H9 (cell line): Measurements from ENCODE around the gene DNTT. TPM values are rescaled to one million over a fixed set of nuclear protein-coding genes. Genes with fewer than 3 reads are reported as not detected.

ENCODE experiments used
- DNase-seq: peaks from one replicate; pipeline ENCODE4 v3.0.0-alpha.2; 2017
- H2AFZ ChIP-seq: one replicate; pipeline ENCODE4 v1.6.1; 2013; ENCODE audit warnings: mild to moderate bottlenecking, low read length, control low read depth, moderate library complexity
- H2AK5ac ChIP-seq: 2 replicates; pipeline ENCODE4 v1.6.1; 2013; ENCODE audit warnings: low read length, control low read depth, mixed read lengths; ENCODE audit not compliant: insufficient read length
- H2BK120ac ChIP-seq: one replicate; pipeline ENCODE4 v1.6.1; 2013; ENCODE audit warnings: low read depth, mild to moderate bottlenecking, low read length, control low read depth, inconsistent platforms; ENCODE audit not compliant: poor library complexity, severe bottlenecking
- H2BK12ac ChIP-seq: 2 replicates; pipeline ENCODE4 v1.6.1; 2013; ENCODE audit warnings: low read length, control low read depth, mixed read lengths, low read depth; ENCODE audit not compliant: insufficient read length
- H2BK15ac ChIP-seq: 2 replicates; pipeline ENCODE4 v1.6.1; 2013; ENCODE audit warnings: low read depth, low read length, control low read depth
- H2BK20ac ChIP-seq: one replicate; pipeline ENCODE4 v1.6.1; 2013; ENCODE audit warnings: low read depth, mild to moderate bottlenecking, low read length, control low read depth, inconsistent platforms; ENCODE audit not compliant: poor library complexity, severe bottlenecking
- H2BK5ac ChIP-seq: 2 replicates; pipeline ENCODE4 v1.6.1; 2013; ENCODE audit warnings: low read length, control low read depth, mixed read lengths; ENCODE audit not compliant: insufficient read length
- H3K14ac ChIP-seq: 2 replicates; pipeline ENCODE4 v1.6.1; 2013; ENCODE audit warnings: low read length, control low read depth; ENCODE audit not compliant: insufficient read depth
- H3K18ac ChIP-seq: 2 replicates; pipeline ENCODE4 v1.6.1; 2013; ENCODE audit warnings: low read depth, mild to moderate bottlenecking, mixed read lengths, low read length, control low read depth; ENCODE audit not compliant: insufficient read length
- H3K23ac ChIP-seq: 2 replicates; pipeline ENCODE4 v1.6.1; 2013; ENCODE audit warnings: low read length, control low read depth, mixed read lengths, low read depth; ENCODE audit not compliant: insufficient read length
- H3K23me2 ChIP-seq: 2 replicates; pipeline ENCODE4 v1.6.1; 2013; ENCODE audit warnings: low read depth, mild to moderate bottlenecking, mixed read lengths, low read length, control low read depth; ENCODE audit not compliant: insufficient read length, poor library complexity, severe bottlenecking
- H3K27ac ChIP-seq: 2 replicates; pipeline ENCODE4 v1.5.1; 2013; ENCODE audit warnings: low read length, control low read depth, mixed read lengths, low read depth; ENCODE audit not compliant: insufficient read length
- H3K27me3 ChIP-seq: 2 replicates; pipeline ENCODE4 v1.6.1; 2013; ENCODE audit warnings: low read length, control low read depth, inconsistent platforms; ENCODE audit not compliant: insufficient read depth
- H3K4ac ChIP-seq: 2 replicates; pipeline ENCODE4 v1.6.1; 2013; ENCODE audit warnings: low read depth, mild to moderate bottlenecking, control low read depth, inconsistent platforms, low read length, moderate library complexity
- H3K4me1 ChIP-seq: 2 replicates; pipeline ENCODE4 v1.6.1; 2013; ENCODE audit warnings: low read length, control low read depth, inconsistent platforms; ENCODE audit not compliant: insufficient read depth
- H3K4me2 ChIP-seq: 2 replicates; pipeline ENCODE4 v1.6.1; 2013; ENCODE audit warnings: low read length, control low read depth, mixed read lengths; ENCODE audit not compliant: insufficient read length, insufficient read depth
- H3K56ac ChIP-seq: 2 replicates; pipeline ENCODE4 v1.6.1; 2013; ENCODE audit warnings: low read depth, mild to moderate bottlenecking, mixed read lengths, low read length, control low read depth; ENCODE audit not compliant: insufficient read length
- H3K79me1 ChIP-seq: 2 replicates; pipeline ENCODE4 v1.6.1; 2013; ENCODE audit warnings: low read depth, mild to moderate bottlenecking, moderate library complexity, low read length, control low read depth, inconsistent platforms; ENCODE audit not compliant: insufficient read depth, poor library complexity, severe bottlenecking
- H3K79me2 ChIP-seq: 2 replicates; pipeline ENCODE4 v1.6.1; 2013; ENCODE audit warnings: low read length, control low read depth, inconsistent platforms; ENCODE audit not compliant: insufficient read depth
- H3K9ac ChIP-seq: 2 replicates; pipeline ENCODE4 v1.6.1; 2013; ENCODE audit warnings: low read length, control low read depth, mixed read lengths; ENCODE audit not compliant: insufficient read length; ENCODE audit errors: extremely low read depth
- H3K9me3 ChIP-seq: one replicate; pipeline ENCODE4 v1.6.1; 2013; ENCODE audit warnings: low read depth, low read length, inconsistent platforms; ENCODE audit not compliant: control insufficient read depth
- H3T11ph ChIP-seq: one replicate; pipeline ENCODE4 v1.6.1; 2013; ENCODE audit warnings: mild to moderate bottlenecking, low read length, control low read depth, inconsistent platforms
- H4K20me1 ChIP-seq: one replicate; pipeline ENCODE4 v1.6.1; 2013; ENCODE audit not compliant: control insufficient read depth, insufficient read length, insufficient read depth
- H4K5ac ChIP-seq: 2 replicates; pipeline ENCODE4 v1.6.1; 2013; ENCODE audit warnings: low read depth, mild to moderate bottlenecking, mixed read lengths, low read length, control low read depth; ENCODE audit not compliant: insufficient read length
- H4K8ac ChIP-seq: replicated peaks from 2 replicates; pipeline ENCODE4 v1.6.1; 2013; ENCODE audit warnings: low read length, control low read depth, mixed read lengths, low read depth; ENCODE audit not compliant: insufficient read length
- H4K91ac ChIP-seq: 2 replicates; pipeline ENCODE4 v1.6.1; 2013; ENCODE audit warnings: low read depth, mild to moderate bottlenecking, moderate library complexity, mixed read lengths, low read length, control low read depth; ENCODE audit not compliant: insufficient read length
- H3K27ac Mint-ChIP-seq, 3 experiments: 2 replicates in 2 of 3; 3 replicates in 1 of 3; pipeline ENCODE4 v1.8.0; 2020 to 2021; ENCODE audit warnings: mixed read lengths in 3 of 3, mild to moderate bottlenecking in 1 of 3, moderate library complexity in 1 of 3
- H3K27me3 Mint-ChIP-seq: 2 replicates; pipeline ENCODE4 v1.8.0; 2021; ENCODE audit warnings: low read depth, mild to moderate bottlenecking, moderate library complexity, mixed read lengths
- H3K36me3 Mint-ChIP-seq, 3 experiments: 2 replicates in 2 of 3; 3 replicates in 1 of 3; pipeline ENCODE4 v1.8.0; 2020 to 2021; ENCODE audit warnings: low read depth in 3 of 3, mixed read lengths in 3 of 3; ENCODE audit not compliant: insufficient read depth in 1 of 3
- H3K4me1 Mint-ChIP-seq, 2 experiments: 2 replicates each; pipeline ENCODE4 v1.8.0; 2020; ENCODE audit warnings: mixed read lengths in 2 of 2
- H3K4me3 Mint-ChIP-seq, 2 experiments: 2 replicates in 1 of 2; 3 replicates in 1 of 2; pipeline ENCODE4 v1.8.0; 2020 to 2021; ENCODE audit warnings: mild to moderate bottlenecking in 2 of 2, mixed read lengths in 2 of 2, moderate library complexity in 1 of 2
- H3K9me3 Mint-ChIP-seq, 2 experiments: 2 replicates in 1 of 2; 3 replicates in 1 of 2; pipeline ENCODE4 v1.8.0; 2020; ENCODE audit warnings: mild to moderate bottlenecking in 2 of 2, mixed read lengths in 2 of 2, moderate library complexity in 1 of 2
- WGBS: extraction: QIAGEN DNeasy Blood & Tissue Kit; methylation state at CpG from one replicate; pipeline ENCODE4 v1.1.7; 2013; ENCODE audit warnings: missing lambda C conversion rate, low lambda C conversion rate, mixed read lengths; ENCODE audit not compliant: insufficient read length; ENCODE audit errors: extremely low coverage; 5-methylcytosine and 5-hydroxymethylcytosine counted together
- total RNA-seq: library from RNA; stranded (reverse); gene quantifications from 2 replicates; pipeline ENCODE4 v1.2.1, GENCODE V29; 2021
- TF ChIP-seq, protein P1 (sequence below): fragments of 200-600 bp; sonication (generic); conservative IDR thresholded peaks from 3 replicates; pipeline ENCODE4 v1.8.0; 2021; ENCODE audit warnings: antibody characterized with exemption, mild to moderate bottlenecking

DNTT gene
- total RNA-seq, 1 experiment from 2014 or later = not detected

DNA sequence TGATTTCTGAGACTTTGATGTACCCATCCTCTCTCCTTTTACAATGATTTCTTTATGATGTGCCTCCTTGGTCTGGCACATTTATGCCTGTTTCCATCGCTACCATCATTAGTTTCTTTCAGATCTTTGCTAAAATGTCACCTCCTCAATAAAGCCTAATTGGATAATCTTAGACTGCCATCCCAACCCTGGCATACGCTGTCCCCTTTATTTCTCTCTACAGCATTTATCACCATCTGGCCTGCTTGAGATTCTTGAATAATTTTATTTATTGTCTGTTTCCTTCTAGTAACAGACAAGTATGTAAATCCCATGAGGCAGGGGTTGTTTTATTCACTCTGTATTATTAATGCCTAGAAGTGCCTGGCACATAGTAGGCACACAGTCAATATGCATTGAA, 6.7 kb upstream of the DNTT start:
- Histone ChIP-seq H3K23me2 (no peaks in the 10 kb centered on the region), H3K4ac (no peak overlapping the region), H2AFZ (no peak overlapping the region), H3K56ac (no peak overlapping the region), H3K4me2 (no peak overlapping the region), H3K4me1 (peaks cover 2% of the 10 kb centered on the region; the same call in 1 of the 2 replicates), H4K91ac (no peak overlapping the region), H3K18ac (no peak overlapping the region), H3K79me1 (no peaks in the 10 kb centered on the region), H3K27ac (no peak overlapping the region), H3K9me3 (no peaks in the 10 kb centered on the region), H2BK15ac (no peak overlapping the region), H4K20me1 (no peaks in the 10 kb centered on the region), H3K79me2 (no peaks in the 10 kb centered on the region), H2BK5ac (no peak overlapping the region), H2BK12ac (no peak overlapping the region), H3K23ac (no peak overlapping the region), H3T11ph (no peak overlapping the region), H4K8ac (no peak overlapping the region), H3K9ac (no peak overlapping the region), H3K27me3 (no peaks in the 10 kb centered on the region), H4K5ac (no peak overlapping the region), H2BK20ac (no peak overlapping the region), H2AK5ac (no peak overlapping the region), H3K14ac (no peak overlapping the region), H2BK120ac (no peak overlapping the region)
- Mint-ChIP-seq H3K4me1 (peaks cover 9 to 16% of the 10 kb centered on the region in 2 experiments), H3K27ac (no peak overlapping the region), H3K27me3 (peaks cover 3% of the 10 kb centered on the region; the same call in 1 of the 2 replicates), H3K4me3 (no peak overlapping the region), H3K9me3 (no peaks in the 10 kb centered on the region), H3K36me3 (no peaks in the 10 kb centered on the region)
- no CpG with 5 or more reads among the region's 2 CpGs for WGBS
- TF ChIP-seq, protein P1, sequence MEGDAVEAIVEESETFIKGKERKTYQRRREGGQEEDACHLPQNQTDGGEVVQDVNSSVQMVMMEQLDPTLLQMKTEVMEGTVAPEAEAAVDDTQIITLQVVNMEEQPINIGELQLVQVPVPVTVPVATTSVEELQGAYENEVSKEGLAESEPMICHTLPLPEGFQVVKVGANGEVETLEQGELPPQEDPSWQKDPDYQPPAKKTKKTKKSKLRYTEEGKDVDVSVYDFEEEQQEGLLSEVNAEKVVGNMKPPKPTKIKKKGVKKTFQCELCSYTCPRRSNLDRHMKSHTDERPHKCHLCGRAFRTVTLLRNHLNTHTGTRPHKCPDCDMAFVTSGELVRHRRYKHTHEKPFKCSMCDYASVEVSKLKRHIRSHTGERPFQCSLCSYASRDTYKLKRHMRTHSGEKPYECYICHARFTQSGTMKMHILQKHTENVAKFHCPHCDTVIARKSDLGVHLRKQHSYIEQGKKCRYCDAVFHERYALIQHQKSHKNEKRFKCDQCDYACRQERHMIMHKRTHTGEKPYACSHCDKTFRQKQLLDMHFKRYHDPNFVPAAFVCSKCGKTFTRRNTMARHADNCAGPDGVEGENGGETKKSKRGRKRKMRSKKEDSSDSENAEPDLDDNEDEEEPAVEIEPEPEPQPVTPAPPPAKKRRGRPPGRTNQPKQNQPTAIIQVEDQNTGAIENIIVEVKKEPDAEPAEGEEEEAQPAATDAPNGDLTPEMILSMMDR = no peak
- no peak for DNase-seq
